Right renal cortex interstitium (tissue), 3 donors: ENCODE results near the gene F2RL3. TPM values are rescaled to one million over a fixed set of nuclear protein-coding genes. Genes with fewer than 3 reads are reported as not detected.

ENCODE experiments used
- DNase-seq, 3 donors: peaks; one replicate each; pipeline ENCODE4 v3.0.0-alpha.2; 2013; ENCODE audit warnings: low read depth in 3 of 3, low spot score in 2 of 3
- polyA plus RNA-seq, 3 donors: library from polyadenylated mRNA; unstranded; fragments of 120-200 nt; gene quantifications; one replicate each; pipeline ENCODE4 v1.2.1, GENCODE V29; 2013; ENCODE audit not compliant: insufficient read length in 3 of 3

Gene F2RL3
- 1 to 10 TPM in 1 of 3 donors, under 1 TPM in 2; 0.58 to 1.0 (median 0.87) TPM for polyA plus RNA-seq

DNA sequence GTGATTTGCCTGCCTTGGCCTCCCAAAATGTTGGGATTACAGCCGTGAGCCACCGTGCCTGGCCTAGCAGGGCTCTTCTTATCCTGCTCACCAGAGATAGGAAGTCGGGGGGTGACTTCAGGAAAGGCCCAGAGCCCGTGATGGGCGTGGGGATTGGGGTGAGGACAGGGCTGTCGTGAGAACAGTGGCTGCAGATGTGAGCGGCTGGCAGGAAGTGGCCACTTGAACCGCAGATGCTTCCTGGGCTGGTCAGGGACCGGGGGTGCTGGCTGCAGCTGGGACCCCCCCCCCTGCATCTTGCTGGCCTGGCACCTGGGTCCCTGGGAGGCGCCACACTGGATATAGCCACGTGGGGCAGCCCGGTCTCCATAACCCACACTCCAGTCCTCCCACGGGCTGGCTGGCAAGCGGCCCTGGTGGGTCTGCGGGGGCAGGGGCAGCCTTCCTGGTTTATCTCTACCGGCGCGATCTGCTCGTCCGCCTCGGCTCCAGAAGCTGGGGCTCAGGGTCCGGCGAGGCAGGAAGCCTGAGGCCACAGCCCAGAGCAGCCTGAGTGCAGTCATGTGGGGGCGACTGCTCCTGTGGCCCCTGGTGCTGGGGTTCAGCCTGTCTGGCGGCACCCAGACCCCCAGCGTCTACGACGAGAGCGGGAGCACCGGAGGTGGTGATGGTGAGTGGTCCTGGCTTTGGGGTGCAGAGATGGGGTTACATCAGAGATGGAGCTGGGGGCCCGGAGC, at the start of gene F2RL3:
Gene F2RL3 (plus strand): TSS at position 371 of the 737 bp plus-strand sequence. CDS start 191 bp downstream, at position 562.
- DNase-seq: no peak

DNA sequence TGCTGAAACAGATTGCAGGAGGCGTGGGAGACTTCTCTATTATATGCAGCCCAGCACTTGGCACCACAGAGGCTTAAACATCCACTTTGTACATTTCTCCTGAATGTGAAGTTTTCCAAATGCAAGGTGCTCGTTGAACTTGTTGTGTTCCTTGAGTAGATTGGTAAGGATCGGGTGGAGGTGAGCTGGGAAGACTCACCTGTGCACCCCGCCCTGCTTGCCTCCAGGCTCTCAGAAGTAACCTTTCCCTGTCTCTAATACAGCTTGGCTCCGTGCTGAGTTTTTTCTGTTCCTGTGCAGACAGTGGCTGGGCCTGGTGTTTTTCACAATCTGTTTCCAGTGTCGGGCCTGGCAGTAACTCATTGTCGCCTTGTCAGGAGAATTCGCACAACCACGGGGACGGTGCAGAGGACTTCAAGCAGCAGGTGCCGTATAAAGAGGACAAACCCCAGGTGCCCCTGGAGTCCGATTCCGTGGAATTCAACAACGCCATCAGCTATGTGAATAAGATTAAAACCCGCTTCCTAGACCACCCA, 47.3 kb upstream of the F2RL3 start:
- DNase-seq: no peak

DNA sequence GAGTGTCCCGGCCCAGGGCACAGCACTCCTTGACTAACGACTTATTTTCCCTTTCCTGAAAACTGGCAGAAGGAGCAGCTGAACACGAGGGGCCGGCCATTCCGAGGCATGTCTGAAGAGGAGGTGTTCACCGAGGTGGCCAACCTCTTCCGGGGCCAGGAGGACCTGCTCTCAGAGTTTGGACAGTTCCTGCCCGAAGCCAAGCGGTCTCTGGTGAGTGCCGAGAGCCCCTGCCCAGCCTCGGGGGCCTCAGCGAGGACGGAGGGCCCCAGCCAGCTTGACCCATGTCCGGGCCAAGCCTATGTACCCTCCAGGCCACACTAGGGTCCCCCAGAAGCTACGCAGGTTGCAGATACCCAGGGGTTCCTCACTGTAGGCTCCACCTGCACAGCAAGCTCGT, 41.9 kb upstream of the F2RL3 start:
- no peak for DNase-seq

DNA sequence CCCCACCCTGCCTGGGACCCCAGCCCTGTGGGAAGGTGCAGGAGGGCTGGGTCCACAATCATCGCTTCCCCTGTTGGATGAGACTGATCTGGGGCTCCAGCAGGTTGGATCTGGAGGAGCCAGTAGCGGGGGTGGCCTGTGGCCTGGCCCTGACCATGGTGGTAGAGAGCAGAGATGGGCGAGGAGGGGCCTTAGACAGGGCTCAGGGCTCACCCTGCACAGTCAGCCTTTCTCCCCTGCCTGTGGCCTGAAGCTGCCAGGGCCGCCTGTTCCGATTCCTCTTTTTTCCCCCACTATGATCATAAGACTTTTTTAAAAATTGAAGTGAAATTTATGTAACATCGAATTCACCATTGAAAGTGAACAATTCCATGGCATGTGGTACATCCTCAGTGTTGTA, 41.4 kb upstream of the F2RL3 start:
- DNase-seq: no peak

DNA sequence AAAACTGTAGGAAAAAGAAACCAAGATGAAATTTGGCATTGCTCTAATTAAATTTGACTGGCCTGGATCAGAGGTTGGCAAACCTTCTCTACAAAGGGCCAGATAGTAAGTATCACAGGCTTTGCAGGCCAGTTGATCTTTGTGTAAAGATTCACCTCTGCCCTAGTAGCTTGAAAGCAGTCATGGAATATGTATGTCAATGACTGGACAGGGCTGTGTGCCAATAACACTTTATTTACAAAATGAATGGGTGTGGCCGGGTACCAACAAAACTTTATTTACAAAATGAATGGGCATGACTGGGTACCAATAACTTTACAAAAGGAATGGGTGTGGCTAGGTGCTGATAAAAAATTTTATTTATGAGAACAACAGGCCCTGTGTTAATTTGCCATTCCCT, 39.6 kb upstream of the F2RL3 start:
- DNase-seq: no peak

DNA sequence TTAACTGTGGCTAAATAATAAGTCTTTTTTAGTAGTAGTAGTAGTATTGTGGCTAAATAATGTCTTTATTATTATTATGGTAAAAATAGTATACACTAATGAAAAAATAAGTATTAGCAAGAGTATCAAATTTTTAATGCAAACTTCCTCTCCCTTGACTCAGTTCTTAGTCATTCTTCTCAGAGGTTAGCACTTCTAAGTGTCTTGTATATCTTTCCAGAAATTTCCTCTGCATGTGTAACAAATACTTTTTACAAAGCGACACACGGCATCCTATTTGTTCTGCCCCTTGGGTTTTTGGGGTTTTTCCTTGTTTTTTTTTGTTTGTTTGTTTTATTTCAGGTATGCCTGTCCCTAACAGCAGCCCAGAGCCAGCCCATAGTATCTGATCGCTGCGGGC, 38.7 kb upstream of the F2RL3 start:
- no peak for DNase-seq

DNA sequence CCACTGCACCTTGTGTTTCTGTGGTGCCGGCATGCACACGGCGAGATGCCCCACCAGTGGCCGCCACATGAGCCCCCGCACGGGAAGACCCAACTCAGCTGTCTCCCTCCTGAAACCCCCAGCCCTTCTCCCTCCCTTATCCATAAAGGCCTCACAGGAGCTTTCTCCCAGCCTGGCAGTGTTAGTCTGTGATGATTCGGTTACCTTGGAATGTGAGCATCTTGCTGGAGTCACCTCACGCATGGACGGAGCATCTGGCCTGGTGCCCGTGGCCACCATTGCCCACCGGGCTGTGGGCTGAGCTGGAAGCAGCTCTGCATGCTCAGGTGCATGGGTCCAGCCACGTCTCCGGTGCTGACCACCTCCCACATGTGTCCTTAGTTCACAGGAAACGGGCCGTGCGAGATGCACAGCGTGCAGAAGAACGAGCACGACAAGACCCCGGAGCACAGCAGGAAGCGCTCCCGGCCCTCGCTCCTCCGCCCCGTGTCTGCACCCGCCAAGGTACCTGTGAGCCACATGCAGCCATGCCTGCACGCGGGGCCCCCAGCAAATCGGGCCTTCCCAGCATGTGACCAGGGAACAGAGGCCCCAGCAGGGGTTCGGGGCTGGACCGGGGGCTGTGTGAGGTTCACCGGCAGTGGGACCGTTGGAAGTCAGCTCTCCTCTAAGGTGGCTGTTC, 37.6 kb upstream of the F2RL3 start:
- DNase-seq: no peak

DNA sequence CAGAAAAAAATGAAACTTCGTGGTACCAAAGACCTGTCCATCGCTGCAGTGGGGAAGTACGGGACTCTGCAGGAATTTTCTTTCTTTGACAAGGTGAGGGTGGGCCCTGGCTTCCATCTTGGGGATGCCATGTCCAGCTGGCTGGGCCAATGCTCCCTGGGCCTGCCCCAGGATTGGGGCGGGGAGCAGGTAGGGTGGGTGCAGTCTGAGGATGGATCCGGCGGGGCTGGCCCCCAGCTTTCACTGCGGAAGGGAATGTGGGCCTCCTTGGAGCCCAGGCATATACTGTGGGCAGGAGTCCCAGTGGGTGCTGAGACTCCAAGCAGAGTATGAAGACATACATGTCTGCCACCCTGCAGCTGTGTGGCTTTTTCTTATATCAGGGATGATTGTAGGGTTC, 35.7 kb upstream of the F2RL3 start:
- no peak for DNase-seq

DNA sequence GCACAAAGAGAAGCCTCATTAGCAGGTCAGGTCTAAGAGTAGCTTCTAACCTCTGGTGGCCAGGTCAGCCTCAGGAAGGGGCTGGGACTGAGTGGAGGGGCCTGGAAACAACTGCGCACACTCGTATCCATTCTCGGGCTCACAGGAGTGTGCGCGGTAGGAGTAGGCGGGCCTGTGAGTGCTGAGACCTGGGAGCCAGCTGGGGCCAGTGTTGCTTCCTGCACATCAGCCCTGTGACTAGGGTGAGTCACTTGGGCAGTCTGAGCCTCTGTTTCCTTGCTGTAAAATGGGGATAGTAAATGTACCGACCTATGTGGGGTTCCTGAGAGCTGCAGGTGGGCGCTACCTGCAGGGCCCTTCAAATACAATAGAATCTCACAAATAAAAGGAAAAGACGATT, 32.7 kb upstream of the F2RL3 start:
- DNase-seq: no peak

DNA sequence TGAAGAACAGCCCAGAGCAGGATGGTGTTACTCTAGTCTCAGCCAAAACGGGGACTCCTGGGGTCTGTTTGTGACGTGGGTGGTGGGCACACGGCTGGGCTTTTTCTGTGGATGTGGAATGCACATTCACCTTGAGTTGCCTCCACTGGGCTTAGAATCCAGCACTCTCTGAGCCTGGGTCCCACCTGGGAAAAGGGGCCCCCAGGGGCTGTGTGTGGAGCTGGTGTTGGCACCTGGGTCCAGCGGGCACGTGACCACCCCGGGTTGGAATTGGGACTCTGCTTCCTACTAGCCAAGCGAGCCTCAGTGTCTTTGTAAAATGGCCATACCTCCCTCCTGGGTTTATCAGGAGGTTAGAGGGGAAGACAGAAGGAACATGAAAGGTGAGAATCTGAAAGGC, 29.2 kb upstream of the F2RL3 start:
- DNase-seq: no peak

DNA sequence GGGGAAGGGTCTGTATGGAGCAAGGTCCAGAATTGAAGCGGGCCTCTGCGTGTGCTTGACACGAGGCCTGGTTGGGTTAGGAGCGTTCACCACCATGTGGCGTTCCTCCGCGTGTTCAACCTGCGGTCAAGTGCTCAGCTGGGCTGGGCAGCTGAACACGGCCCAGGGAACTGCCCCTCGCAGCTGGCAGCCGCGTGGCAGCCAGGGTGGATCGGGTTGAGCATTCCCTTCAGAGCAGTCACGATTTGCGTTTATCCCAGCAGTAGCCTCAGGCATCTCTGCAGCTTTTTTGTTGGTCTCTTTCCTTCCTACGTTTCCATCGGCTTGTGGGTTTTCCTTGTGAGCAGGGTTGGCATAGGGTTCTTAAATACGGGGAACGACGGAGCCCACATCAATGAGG, 28.7 kb upstream of the F2RL3 start:
- no peak for DNase-seq

DNA sequence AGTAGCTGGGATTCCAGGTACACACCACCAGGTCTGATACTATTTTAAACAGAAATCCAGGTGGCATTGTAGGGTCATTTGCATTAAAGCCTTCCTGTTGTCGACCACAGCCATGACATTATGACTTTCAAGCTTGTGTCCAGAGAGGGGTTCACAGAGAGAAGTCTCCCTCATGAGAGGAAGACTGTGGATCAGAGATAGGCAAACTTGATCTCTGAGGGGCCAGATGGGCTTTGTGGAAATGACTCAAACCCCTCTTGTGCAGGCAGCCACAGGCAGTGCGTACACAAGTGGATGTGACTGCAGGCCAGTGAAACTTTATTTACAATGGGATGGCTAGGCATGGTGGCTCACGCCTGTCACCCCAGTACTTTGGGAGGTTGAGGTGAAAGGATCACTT, 27.8 kb upstream of the F2RL3 start:
- DNase-seq: no peak

DNA sequence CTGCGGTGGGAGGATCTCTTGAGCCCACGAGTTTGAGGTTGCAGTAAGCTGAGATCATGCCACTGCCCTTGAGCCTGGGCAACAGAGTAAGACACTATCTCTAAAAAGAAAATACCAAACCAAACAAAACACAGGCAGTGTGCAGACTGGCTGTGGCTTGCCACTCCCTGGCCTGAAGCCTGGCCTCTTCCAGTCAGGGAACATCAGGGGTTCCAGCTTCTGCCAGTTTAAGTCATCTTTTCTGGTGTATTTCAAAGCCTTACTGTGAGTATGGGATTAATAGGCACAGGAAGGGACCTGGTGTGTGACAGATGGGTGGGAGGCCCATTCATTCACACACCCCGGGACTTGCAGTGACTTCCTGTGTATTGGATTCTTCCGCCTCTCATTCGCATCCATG, 27.0 kb upstream of the F2RL3 start:
- DNase-seq: no peak

DNA sequence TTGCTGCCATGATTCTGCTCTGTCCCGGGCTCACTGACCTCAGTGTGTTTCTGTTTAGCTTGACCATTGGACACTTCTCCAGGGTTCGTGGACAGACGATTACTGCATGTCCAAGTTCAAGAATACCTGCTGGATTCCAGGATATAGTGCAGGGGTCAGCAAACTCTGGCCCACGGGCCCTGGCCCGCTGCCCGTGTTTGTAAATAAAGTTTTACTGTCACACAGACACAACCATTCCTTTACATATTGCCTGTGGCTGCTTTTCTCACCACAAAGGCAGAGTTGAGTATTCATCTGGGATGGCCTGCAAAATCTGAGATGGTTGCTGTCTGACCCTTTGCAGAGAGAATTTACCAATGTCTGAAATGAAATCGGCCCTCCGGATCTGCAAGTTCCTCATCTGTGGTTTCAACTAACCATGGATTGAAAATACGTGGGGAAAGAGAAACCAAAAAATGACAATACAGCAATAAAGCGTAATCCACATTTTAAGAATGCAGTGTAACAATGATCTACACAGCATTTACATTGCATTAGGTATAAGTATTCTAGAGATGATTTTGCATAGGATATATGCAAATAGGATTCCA, 25.9 kb upstream of the F2RL3 start:
- DNase-seq: no peak

DNA sequence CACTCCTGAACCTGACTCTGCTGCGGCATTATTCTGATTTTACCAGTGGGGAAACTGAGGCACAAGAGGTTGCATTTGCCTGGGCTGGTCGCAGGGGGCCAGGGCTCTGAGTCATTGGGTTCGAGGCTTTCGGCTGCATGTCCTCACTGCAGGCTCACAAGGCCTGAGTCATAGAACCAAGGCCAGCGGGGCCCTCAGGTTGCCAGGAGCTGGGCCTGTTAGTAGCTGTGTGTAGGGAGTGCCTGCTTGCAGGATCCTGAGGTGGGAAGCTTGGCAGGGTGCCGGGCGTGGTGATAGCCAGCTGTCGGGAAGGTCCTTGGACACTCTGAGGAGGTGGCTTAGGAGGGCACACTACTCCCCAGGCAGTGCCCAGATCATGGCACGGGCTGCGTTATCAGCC, 21.6 kb upstream of the F2RL3 start:
- no peak for DNase-seq

DNA sequence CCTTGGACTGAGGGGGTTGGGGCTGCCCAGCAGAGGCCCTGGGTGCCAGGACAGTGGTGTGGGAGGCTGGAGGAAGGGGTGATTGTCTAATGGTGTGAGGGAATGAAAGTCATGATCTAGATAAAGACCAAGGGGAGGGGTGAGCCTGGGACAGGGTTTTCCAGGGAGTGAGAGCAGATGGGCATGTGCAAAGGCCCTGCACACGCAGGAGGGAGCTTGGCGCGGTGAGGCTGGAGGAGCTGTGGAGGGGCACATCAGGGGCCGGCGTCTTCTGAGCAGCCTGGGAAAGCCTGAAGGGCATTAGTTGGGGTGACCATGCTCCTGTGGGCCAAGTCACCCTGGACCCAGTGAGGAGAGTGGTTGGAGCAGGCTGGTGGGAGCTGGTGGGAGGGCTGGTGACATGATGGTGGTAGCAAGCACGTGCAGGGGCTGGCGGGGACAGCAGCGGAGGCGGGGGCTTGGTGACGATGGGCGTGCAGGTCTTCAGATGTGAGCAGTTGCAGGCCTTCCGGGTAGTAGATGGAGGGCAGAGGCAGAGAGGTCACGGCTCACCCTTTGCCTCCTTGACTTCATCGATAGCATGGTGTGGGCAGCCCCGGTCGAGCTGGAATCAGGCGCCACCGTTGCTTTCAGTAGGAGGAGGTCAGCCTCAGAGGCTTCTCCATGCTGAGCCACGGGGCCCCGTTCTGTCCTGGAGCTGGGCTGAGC, 20.2 kb upstream of the F2RL3 start:
- no peak for DNase-seq

DNA sequence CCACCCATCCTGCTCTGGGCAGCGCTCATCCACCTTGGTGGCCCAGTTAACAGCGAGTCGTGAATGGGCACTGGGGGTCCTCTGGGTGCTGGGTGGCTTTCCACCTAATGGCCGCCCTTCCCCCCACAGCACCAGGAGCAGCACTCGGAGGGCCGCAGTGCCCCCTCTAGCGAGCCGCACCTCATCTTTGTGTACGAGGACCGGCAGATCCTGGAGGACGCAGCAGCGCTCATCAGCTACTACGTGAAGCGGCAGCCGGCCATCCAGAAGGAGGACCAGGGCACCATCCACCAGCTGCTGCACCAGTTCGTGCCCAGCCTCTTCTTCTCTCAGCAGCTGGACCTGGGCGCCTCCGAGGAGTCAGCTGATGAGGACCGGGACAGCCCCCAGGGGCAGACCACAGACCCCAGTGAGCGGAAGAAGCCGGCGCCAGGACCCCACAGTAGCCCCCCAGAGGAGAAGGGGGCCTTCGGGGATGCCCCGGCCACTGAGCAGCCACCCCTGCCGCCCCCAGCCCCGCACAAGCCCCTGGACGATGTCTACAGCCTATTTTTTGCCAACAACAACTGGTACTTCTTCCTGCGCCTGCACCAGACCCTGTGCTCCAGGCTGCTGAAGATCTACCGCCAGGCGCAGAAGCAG, 19.3 kb upstream of the F2RL3 start:
- DNase-seq: no peak

DNA sequence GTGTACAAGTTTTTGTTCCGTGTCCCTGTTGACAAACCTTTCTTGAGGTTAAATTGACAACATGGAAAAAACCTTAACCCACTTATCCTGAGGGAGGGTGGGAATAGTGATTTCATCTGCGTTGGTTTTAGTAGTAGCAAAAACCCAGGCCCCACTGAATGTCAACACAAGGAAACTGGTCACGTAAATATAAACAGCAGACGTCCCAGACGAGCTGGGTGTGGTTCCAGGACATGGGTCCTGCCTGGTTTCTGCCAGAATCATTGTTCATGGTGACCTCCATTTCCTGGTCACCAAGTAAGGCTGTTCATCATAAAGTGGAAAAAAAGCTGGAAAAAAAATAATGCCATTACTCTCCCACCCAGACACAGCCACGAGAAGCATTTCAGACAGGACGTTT, 16.9 kb upstream of the F2RL3 start:
- DNase-seq: no peak

DNA sequence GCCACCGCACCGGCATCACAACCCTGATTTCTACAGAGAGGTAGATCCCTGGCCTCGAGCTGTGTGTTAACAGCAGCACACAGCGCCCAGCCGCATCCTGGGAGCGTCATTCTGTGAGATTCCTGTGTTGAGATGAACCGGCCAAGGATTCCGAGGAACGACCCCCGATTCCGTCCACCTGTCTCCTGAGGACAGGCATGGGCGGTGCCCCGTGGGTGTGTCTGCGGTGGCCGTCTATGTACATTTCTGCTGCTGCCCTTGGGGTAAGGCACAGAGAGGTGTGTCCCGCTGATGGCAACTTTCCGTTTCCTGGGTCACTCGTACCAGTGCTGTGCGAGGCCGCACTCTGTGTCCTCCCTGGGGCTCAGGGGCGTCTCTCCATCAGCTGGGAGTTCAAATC, 16.1 kb upstream of the F2RL3 start:
- no peak for DNase-seq

DNA sequence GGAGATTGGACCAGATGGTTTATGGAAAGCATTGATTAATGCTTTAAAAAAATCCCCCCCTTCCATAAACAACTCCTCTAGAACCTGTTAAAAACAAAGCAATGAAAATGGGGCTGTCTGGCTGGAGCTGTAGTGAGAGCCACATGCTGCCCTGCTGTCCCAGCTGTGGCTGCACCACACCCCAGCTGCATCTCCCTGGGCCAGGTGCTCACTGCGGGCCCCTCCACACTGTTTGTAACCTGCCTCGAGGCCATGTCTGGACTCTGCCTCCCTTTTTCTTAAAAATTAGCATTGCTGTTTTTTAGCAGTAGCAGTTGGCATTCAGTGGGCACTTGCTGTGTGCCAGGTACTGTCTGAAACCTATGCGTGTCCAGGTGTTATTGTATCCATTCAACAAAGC, 15.2 kb upstream of the F2RL3 start:
- no peak for DNase-seq
